ENCODE data around the gene HIVEP3. TPM values are rescaled to one million over a fixed set of nuclear protein-coding genes. Genes with fewer than 3 reads are reported as not detected.

HIVEP3 gene
- total and polyA plus RNA-seq, 11 donors: 3.2 to 11.9 (median 5.0) TPM

DNA sequence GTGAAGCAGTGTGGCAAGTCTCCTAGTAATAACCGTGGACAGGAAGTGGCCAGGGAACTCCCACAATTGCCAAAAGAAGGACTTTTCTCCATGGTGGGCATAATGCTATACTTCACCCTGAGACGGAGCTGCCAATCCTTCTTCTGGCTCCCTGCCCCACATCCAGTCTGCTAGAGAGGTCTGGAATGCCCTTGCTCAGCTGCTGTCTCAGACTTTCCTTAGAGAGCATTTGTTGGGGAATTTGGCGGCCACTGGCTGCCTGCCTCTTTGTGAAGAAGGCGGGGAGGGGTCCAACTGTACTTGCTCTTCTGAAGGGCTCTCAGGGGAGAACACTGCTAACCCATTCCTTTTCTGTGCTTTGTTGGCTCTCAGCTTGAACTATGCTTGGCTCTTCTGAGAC lies 310.5 kb downstream of the HIVEP3 start:
- H3K27ac ChIP-seq: no peak overlapping the region
- peaks cover 0 to 11% (median 0%) of the 10 kb centered on the region in 12 donors for H3K4me1 ChIP-seq
- ATAC-seq: peak in 1 of 4 donors; percentile 43
- DNase-seq: peak in 1 of 5 donors; percentile 43
- no peak overlapping the region for H3K4me3 ChIP-seq
- intact Hi-C loops (cut with DNase I): no loop called here
- TF ChIP-seq, protein P1, sequence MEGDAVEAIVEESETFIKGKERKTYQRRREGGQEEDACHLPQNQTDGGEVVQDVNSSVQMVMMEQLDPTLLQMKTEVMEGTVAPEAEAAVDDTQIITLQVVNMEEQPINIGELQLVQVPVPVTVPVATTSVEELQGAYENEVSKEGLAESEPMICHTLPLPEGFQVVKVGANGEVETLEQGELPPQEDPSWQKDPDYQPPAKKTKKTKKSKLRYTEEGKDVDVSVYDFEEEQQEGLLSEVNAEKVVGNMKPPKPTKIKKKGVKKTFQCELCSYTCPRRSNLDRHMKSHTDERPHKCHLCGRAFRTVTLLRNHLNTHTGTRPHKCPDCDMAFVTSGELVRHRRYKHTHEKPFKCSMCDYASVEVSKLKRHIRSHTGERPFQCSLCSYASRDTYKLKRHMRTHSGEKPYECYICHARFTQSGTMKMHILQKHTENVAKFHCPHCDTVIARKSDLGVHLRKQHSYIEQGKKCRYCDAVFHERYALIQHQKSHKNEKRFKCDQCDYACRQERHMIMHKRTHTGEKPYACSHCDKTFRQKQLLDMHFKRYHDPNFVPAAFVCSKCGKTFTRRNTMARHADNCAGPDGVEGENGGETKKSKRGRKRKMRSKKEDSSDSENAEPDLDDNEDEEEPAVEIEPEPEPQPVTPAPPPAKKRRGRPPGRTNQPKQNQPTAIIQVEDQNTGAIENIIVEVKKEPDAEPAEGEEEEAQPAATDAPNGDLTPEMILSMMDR (IDR thresholded peaks at IDR 0.05): no peak
- TF ChIP-seq POLR2A (IDR thresholded peaks at IDR 0.05): no peak
- WGBS, 4 donors: 49 to 65% (median 57%) methylated on average over 4 of the region's 4 CpGs
- H3K36me3 ChIP-seq: no peaks in the 10 kb centered on the region
- peaks cover 0 to 6% (median 0%) of the 10 kb centered on the region in 12 donors for H3K9me3 ChIP-seq
- H3K27me3 ChIP-seq: no peaks in the 10 kb centered on the region

DNA sequence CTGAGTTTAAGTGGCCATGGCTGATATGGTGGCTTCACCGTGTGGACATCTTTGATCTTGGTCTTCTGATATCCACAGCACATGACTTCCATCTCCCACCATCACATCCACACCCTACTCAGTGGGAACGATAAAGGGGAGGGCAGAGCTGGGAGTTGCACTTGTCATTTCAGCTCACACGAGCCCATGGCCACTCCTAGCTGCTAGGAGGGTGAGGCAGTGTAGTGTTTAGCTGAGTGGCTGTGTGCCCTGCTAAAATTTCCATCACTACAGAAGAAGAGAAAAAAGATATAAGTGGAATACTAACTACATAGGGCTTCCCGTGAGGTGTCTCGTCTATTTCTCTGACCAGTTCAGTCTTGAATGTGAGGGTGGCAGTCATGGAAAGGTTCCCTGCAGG lies 310.9 kb downstream of the HIVEP3 start:
- intact Hi-C loops (cut with DNase I): no loop called here
- no peak for ATAC-seq

DNA sequence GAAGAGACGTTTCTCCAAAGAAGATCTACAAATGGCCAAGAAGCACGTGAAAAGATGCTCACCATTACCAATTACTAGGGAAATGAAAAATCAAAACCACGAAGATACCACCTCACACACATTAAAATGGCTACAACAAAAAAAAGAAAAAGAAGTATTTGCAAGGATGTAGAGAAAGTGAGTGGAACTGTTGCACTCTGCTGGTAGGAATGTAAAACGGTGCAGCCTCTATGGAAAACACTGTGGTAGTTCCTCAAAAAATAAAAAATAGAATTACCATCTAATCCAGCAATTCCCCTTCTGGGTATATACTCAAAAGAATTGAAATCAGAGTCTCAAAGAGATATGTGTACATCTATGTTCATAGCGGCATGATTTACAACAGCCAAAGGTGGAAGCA lies 318.8 kb downstream of the HIVEP3 start:
- TF ChIP-seq, protein P1 (IDR thresholded peaks at IDR 0.05): peak; percentile 10 to 55 (median 26)
- no peak for TF ChIP-seq POLR2A (IDR thresholded peaks at IDR 0.05)
- DNase-seq (no peak), ATAC-seq (no peak)
- Histone ChIP-seq H3K9me3 (peaks cover 0 to 19% (median 3%) of the 10 kb centered on the region in 12 donors), H3K27me3 (no peaks in the 10 kb centered on the region), H3K4me1 (no peaks in the 10 kb centered on the region), H3K36me3 (no peaks in the 10 kb centered on the region), H3K4me3 (no peak overlapping the region), H3K27ac (no peak overlapping the region)
- 66 to 76% (median 72%) methylated on average over 5 of the region's 5 CpGs for WGBS, 4 donors
- intact Hi-C loops (cut with DNase I): no loop called here

More for the DNA sequence above, 310.9 kb downstream of the HIVEP3 start:
- no peak for TF ChIP-seq POLR2A (IDR thresholded peaks at IDR 0.05)
- TF ChIP-seq, protein P1 (IDR thresholded peaks at IDR 0.05): no peak
- Histone ChIP-seq H3K9me3 (peaks cover 0 to 7% (median 0%) of the 10 kb centered on the region in 12 donors), H3K27me3 (no peaks in the 10 kb centered on the region), H3K36me3 (no peaks in the 10 kb centered on the region), H3K27ac (no peak overlapping the region), H3K4me1 (peaks cover 0 to 11% (median 0%) of the 10 kb centered on the region in 12 donors), H3K4me3 (no peak overlapping the region)
- no peak for DNase-seq
- 61 to 70% (median 69%) methylated on average over 5 of the region's 5 CpGs for WGBS, 4 donors

DNA sequence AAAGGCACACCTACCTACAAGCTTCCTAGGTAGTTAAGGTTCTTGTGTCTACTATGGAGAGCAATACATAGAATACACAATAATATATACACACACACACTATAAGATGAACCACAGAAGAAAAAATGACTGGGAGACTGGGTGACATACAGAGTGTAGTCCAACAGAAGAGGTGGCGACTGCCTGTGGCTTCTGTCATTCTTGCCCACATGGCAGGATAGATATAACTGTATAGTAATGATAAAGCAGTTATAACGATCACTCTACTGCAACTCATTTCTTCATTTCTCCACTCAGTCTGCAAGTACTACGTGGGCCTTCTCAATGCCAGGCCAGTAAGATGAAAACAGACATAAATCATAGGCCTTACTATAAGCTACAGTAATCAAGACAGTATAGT lies 320.4 kb downstream of the HIVEP3 start:
- no peak for ATAC-seq
- H3K9me3 ChIP-seq: peaks cover 0 to 19% (median 3%) of the 10 kb centered on the region in 12 donors
- no peak overlapping the region for H3K4me3 ChIP-seq
- no peak overlapping the region for H3K27ac ChIP-seq
- 96 to 99% (median 97%) methylated on average over 3 of the region's 3 CpGs for WGBS, 4 donors
- H3K27me3 ChIP-seq: no peaks in the 10 kb centered on the region
- TF ChIP-seq, protein P1 (IDR thresholded peaks at IDR 0.05): no peak
- TF ChIP-seq POLR2A (IDR thresholded peaks at IDR 0.05): no peak
- no peaks in the 10 kb centered on the region for H3K4me1 ChIP-seq
- no peak for DNase-seq
- no peaks in the 10 kb centered on the region for H3K36me3 ChIP-seq
- intact Hi-C loops (cut with DNase I): no loop called here

Measured in heart left ventricle (tissue), 16 donors.